Activated naive CD4-positive, alpha-beta T cell treated with anti-CD3 and anti-CD28 coated beads, Interleukin-2, amount 10 ng/mL, durations not matched to agents 7 days and 5 days (primary cell): ENCODE measurements around the gene NALCN.

ENCODE experiments used
- CTCF ChIA-PET: fragments of 350-600 bp; sonication (Branson Sonifier 250); formaldehyde crosslinking; loops from one replicate; lab custom pipeline; 2021; ENCODE audit warnings: antibody characterized with exemption; lab: Charles Lee
- DNase-seq: peaks from one replicate; pipeline ENCODE4 v3.0.0-alpha.2; 2020
- H3K27ac Mint-ChIP-seq: one replicate; pipeline ENCODE4 v1.8.0; 2021; ENCODE audit warnings: mild to moderate bottlenecking, moderate library complexity, mixed read lengths
- H3K27me3 Mint-ChIP-seq: one replicate; pipeline ENCODE4 v1.8.0; 2021; ENCODE audit warnings: mild to moderate bottlenecking, mixed read lengths
- H3K36me3 Mint-ChIP-seq: one replicate; pipeline ENCODE4 v1.8.0; 2021; ENCODE audit warnings: mixed read lengths
- H3K4me1 Mint-ChIP-seq: one replicate; pipeline ENCODE4 v1.8.0; 2021; ENCODE audit warnings: mixed read lengths
- H3K4me3 Mint-ChIP-seq: one replicate; pipeline ENCODE4 v1.8.0; 2021; ENCODE audit warnings: mild to moderate bottlenecking, moderate library complexity, mixed read lengths
- H3K9me3 Mint-ChIP-seq: one replicate; pipeline ENCODE4 v1.8.0; 2021; ENCODE audit warnings: mixed read lengths

Gene NALCN

DNA sequence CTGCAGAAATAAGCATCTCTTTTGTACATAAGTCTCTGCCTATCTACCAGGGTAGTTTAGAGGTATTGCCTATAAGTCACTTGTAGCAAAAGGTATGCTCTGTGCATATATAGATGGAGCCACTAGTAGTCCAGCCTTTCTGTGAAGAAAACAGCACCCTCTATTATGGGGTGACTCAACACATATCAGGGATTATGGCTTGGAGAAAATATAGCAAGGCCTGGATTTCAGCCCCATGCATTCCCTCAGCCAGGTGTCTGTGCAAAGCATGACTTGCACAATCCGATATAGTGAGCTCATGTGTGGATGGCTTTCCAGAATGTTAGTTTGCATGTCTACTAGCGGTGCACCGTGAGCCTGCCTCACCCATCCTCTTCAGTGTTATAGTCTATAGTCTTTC lies 13.4 kb upstream of the NALCN start:
- CTCF ChIA-PET: no interaction called here
- peaks cover 4% of the 10 kb centered on the region for H3K27me3 Mint-ChIP-seq
- H3K4me3 Mint-ChIP-seq: no peak overlapping the region
- no peaks in the 10 kb centered on the region for H3K36me3 Mint-ChIP-seq
- no peaks in the 10 kb centered on the region for H3K9me3 Mint-ChIP-seq
- no peaks in the 10 kb centered on the region for H3K4me1 Mint-ChIP-seq
- DNase-seq: no peak
- H3K27ac Mint-ChIP-seq: no peak overlapping the region

DNA sequence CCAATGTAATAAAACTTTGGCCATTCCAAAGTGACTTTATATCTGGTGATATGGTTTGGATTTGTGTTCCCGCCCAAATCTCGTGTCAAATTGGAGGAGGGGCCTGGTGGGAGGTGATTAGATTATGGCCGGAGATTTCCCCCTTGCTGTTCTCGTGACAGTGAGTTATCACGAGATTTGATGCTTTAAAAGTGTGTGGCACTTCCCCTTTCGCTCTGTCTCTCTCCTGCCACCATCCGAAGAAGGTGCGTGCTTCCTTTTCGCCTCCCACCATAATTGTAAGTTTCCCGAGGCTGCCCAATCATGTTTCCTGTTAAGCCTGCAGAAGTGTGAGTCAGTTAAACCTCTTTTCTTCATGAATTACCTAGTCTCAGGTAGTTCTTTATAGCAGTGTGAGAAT lies 9.3 kb upstream of the NALCN start:
- H3K4me3 Mint-ChIP-seq: no peak overlapping the region
- no peaks in the 10 kb centered on the region for H3K9me3 Mint-ChIP-seq
- CTCF ChIA-PET: no interaction called here
- H3K36me3 Mint-ChIP-seq: no peaks in the 10 kb centered on the region
- no peak for DNase-seq
- H3K4me1 Mint-ChIP-seq: no peaks in the 10 kb centered on the region
- H3K27ac Mint-ChIP-seq: no peak overlapping the region
- no peaks in the 10 kb centered on the region for H3K27me3 Mint-ChIP-seq

DNA sequence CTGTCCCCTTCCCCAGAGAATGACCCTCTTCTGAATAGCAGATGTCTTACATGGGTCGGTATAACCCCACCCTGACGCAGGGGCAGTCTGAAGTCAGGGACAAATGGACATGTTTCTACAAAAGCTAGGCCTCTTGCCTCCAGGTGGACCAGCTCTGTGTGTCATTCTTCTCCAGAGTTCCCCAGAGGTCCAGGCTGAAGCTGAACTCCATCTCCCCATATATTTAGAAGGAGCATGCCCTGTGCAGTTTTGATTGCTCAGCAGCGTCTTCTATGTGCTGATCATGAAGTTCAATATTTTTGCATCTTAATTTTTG lies 8.8 kb upstream of the NALCN start:
- Mint-ChIP-seq H3K9me3 (no peaks in the 10 kb centered on the region), H3K36me3 (no peaks in the 10 kb centered on the region), H3K27me3 (no peaks in the 10 kb centered on the region), H3K4me3 (no peak overlapping the region), H3K4me1 (no peaks in the 10 kb centered on the region), H3K27ac (no peak overlapping the region)
- CTCF ChIA-PET: no interaction called here
- no peak for DNase-seq

DNA sequence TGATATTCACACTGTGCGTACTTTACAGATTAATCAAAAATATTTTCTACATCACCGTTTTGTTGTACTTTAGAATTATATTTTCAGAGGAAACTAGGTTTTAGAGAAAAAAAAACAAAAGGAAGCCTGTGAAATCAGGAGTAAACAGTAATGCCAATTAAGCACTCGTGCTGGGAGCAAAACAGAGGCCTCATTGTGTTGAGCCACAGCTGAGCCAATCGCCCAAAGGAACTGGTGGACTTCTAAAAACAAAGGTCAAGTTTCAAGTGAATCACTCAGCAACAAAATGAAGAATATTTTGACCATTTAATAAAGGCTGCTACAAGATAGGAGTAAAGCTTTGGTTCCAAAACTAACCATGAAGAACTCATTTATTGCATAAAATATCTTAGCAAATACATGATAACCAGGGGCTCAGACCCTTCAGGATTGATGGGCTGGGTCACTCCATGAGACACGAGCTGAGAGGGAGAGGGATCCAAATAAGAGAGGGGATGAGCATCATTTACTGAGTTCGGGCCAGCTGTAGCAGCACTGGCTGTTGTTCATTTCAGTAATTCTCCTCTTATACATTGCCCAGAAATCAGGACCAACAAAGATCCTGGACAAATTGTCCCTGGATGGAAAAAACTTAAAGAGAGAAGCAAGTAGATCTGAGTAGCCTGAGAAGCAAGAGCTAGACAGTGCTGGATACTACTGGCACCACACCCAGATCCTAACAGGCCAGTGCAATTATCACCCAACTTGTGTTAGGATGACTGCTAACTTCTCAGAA lies 8.3 kb upstream of the NALCN start:
- Mint-ChIP-seq H3K27ac (no peak overlapping the region), H3K4me3 (no peak overlapping the region), H3K27me3 (no peaks in the 10 kb centered on the region), H3K36me3 (no peaks in the 10 kb centered on the region), H3K4me1 (no peaks in the 10 kb centered on the region), H3K9me3 (no peaks in the 10 kb centered on the region)
- DNase-seq: no peak
- CTCF ChIA-PET: no interaction called here

DNA sequence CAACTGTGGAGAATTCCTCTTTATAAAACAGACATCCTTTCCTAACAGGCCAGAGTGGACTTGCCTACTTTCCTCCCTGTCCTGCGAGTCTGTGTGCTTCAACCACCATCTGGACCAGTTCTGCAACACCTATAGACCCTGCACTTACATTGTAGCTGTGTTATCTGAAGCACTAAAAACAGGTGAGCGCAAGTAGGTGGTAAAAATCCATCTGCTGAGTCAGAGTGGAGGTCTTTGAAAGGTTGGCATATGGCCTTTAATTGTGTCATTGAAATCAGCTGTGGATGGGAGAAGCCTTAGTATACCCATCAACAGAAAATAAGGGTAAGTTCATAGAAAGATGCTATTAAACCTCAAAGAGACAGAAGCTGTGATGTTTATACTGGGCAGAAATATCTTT lies 7.6 kb upstream of the NALCN start:
- no peak for DNase-seq
- Mint-ChIP-seq H3K4me1 (no peaks in the 10 kb centered on the region), H3K9me3 (no peaks in the 10 kb centered on the region), H3K27ac (no peak overlapping the region), H3K36me3 (no peaks in the 10 kb centered on the region), H3K27me3 (peaks cover 4% of the 10 kb centered on the region), H3K4me3 (no peak overlapping the region)
- CTCF ChIA-PET: no interaction called here

DNA sequence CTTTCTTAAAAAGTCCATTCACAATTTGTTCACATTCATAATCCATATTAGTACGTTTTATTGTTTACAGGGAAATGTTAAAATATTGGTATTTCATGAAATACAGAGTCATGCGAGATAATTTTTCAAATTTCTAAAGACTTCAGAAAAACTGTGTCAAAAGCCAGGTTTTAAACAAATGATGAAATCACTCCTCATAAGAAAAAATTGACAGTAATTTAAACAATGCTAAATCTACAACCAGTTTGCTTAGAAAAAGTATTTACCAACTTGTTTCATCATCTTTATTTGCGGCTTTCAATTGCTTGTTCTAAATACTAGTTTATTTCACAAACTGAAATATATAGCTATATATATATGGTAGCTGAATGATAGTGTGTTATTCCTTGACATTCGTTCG lies 1.2 kb upstream of the NALCN start:
- CTCF ChIA-PET: no interaction called here
- Mint-ChIP-seq H3K27ac (no peak overlapping the region), H3K9me3 (no peaks in the 10 kb centered on the region), H3K4me3 (no peak overlapping the region), H3K27me3 (peaks cover 30% of the 10 kb centered on the region), H3K4me1 (no peaks in the 10 kb centered on the region), H3K36me3 (no peaks in the 10 kb centered on the region)
- DNase-seq: no peak

DNA sequence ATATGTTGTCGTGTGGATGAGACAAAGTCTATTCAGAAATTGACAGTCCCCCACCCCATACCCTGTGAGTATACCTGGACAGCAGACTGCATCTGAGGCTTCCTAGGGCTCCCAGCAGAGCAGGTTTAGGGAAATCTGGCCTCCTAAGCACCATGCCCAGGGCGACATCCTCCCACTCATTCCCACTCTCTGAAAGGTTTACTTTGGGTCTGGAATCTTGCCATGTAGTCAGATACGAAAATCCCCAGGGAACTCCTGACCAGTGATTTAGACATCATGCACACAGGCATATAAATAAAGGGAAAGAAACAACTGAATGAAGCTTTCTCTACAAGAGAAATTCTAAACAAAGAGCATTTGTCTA lies 717 bp upstream of the NALCN start:
- H3K4me1 Mint-ChIP-seq: no peaks in the 10 kb centered on the region
- no peak overlapping the region for H3K27ac Mint-ChIP-seq
- H3K36me3 Mint-ChIP-seq: no peaks in the 10 kb centered on the region
- DNase-seq: no peak
- H3K9me3 Mint-ChIP-seq: no peaks in the 10 kb centered on the region
- H3K27me3 Mint-ChIP-seq: peaks cover 30% of the 10 kb centered on the region
- CTCF ChIA-PET: no interaction called here
- no peak overlapping the region for H3K4me3 Mint-ChIP-seq

DNA sequence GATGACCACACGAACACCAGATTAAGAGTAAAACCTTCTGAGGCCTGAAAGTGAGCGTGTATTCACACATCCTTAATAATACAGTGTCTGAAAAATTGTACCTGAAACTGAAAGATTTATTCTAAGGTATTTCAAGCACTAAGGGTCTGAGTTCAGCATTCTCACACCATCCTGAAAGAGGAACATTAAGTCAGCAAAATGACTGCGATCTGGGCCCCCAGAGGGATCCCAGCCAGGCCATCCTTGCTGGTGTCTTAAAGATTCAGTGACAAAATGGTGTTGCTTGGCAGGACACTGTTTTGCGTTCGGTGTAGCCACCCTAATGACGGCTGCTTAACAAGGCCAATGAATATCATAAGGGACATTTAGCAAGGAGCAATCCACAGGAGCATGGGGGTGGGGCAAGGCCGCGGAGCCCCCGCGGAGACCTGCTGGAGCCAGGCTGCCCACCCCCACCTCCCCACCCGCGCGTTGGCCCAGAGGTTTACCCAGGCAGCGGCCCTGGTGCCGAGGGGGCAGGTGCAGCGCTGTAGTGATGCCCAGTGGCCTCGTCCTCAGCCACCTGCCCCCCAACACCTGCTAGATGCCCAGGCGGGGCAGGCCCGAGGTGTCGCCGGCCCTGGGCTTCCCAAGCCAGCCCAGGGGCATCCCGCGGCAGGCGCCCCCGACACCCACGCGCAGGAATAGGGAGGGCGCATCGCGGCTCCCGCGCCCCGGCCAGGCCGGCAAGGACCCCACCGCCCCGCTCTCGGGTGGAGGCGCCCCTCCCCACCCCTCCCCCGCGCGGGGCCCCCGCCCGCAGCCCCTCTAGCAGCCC lies 742 bp downstream of the NALCN start:
- no peaks in the 10 kb centered on the region for H3K36me3 Mint-ChIP-seq
- H3K27ac Mint-ChIP-seq: no peak overlapping the region
- H3K27me3 Mint-ChIP-seq: peaks cover 30% of the 10 kb centered on the region
- CTCF ChIA-PET: no interaction called here
- no peaks in the 10 kb centered on the region for H3K4me1 Mint-ChIP-seq
- no peak overlapping the region for H3K4me3 Mint-ChIP-seq
- DNase-seq: no peak
- no peaks in the 10 kb centered on the region for H3K9me3 Mint-ChIP-seq

DNA sequence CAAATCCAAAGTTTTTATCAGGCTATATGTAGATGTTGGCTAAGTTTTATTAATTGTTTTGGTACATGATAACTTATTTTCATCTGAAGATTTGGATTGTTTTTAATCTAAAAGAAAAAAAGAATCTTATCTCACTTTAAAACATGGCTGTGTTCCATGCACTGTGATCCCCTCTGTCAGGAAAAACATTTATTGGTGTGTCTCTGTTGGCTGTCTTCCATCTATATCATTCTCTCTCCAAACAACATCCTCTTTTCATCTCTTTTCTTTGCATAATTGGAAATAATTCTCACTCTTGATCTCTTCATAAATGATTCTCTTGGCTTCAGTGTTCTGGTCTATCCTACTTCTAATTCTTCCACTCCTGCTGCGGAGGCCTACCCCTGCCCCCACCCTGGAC lies 4.2 kb downstream of the NALCN start:
- CTCF ChIA-PET: no interaction called here
- no peaks in the 10 kb centered on the region for H3K4me1 Mint-ChIP-seq
- no peak overlapping the region for H3K27ac Mint-ChIP-seq
- H3K27me3 Mint-ChIP-seq: peaks cover 26% of the 10 kb centered on the region
- no peak for DNase-seq
- no peaks in the 10 kb centered on the region for H3K36me3 Mint-ChIP-seq
- H3K9me3 Mint-ChIP-seq: no peaks in the 10 kb centered on the region
- no peak overlapping the region for H3K4me3 Mint-ChIP-seq

DNA sequence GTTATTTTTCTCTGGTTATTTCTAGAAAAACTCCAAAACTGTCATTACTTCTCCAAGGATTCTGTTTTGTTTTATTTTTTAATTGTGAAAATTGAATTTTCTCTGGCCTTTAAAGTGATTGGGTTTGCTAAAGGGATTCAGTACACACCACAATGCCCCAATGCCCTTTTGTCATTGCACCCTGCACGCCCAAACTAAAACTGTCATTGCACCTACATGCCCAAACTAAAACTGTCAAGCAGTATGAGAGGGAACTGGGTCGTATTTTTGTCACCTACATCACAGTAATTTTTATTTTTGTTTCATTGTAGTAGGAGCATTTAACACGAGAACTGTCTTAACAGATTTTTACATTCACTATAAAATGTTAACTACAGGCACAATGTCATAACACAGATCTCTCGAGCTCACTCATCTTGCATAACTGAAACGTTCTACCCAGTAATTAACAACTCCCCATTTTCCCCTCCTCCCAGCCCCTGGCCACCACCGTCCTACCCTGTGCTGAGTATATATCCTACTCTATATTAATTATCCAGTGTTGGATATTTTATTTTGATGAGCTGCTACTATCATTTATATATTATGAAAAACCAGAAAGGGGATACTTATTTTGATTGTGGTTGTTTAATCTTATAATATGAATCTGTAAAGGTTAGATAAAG lies 7.2 kb downstream of the NALCN start:
- CTCF ChIA-PET: no interaction called here
- Mint-ChIP-seq H3K36me3 (no peaks in the 10 kb centered on the region), H3K27ac (no peak overlapping the region), H3K9me3 (no peaks in the 10 kb centered on the region), H3K4me3 (no peak overlapping the region), H3K27me3 (peaks cover 9% of the 10 kb centered on the region), H3K4me1 (no peaks in the 10 kb centered on the region)
- no peak for DNase-seq

DNA sequence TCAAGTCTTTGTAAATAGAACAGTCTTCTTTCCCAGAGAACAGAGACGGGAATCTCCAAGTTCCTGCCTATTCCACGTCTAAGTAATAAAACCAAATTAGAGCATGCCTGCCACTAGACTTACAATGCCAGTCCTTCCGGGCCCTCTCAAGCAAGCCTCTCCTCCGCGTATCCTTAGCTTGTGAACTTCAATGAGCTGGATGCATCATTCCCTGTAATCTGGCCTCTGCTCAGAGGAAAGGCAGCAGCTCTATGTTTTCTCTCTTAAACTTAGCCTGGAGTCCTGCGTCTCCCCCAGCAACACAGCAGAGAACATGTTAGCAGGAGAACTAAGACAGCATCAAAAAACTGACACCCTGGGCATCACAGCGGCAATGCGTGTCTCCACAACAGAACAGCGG lies 8.2 kb downstream of the NALCN start:
- no peak for DNase-seq
- CTCF ChIA-PET: no interaction called here
- Mint-ChIP-seq H3K36me3 (no peaks in the 10 kb centered on the region), H3K4me1 (no peaks in the 10 kb centered on the region), H3K9me3 (no peaks in the 10 kb centered on the region), H3K27me3 (peaks cover 9% of the 10 kb centered on the region), H3K27ac (no peak overlapping the region), H3K4me3 (no peak overlapping the region)

DNA sequence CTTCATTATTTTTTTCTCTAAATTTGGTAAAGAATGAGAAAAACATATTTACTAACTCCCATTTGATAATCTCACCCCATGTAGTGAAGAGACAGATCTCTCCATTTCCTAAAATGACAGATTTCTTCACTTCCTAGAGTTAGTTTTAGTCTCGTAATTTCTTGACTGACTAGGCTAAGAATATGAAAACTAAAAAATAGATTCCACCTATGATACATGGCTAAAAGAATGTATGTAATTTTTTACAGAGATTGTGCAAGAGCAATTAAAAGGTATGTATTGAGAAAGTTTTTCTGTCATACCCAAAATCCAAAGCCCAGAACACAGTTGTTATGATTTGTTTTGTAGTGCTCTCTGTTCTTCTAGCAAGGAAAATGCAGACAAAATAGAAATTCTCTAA lies 9.5 kb downstream of the NALCN start:
- Mint-ChIP-seq H3K4me1 (no peaks in the 10 kb centered on the region), H3K27me3 (peaks cover 9% of the 10 kb centered on the region), H3K9me3 (no peaks in the 10 kb centered on the region), H3K4me3 (no peak overlapping the region), H3K36me3 (no peaks in the 10 kb centered on the region), H3K27ac (no peak overlapping the region)
- CTCF ChIA-PET: no interaction called here
- no peak for DNase-seq

DNA sequence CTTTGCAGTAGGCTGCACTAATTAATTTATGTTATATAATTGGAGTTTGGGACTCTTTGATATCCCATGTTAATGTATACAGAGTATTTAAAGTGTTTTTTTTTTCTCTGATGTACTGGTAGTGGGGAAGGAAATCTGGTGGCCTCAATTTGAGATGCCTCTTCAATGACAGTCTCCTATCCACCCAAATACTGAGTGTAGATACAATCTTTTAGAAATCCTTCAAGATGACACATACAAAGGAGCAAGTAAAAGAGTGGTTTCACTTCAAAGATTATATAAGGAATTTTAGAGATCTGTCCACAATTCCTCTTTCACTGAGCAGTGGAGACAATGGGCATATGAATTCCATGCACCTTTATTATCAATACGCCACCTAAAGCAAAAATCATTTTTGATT lies 15.1 kb downstream of the NALCN start:
- Mint-ChIP-seq H3K27ac (no peak overlapping the region), H3K36me3 (no peaks in the 10 kb centered on the region), H3K4me1 (no peaks in the 10 kb centered on the region), H3K9me3 (no peaks in the 10 kb centered on the region), H3K27me3 (no peaks in the 10 kb centered on the region), H3K4me3 (no peak overlapping the region)
- no peak for DNase-seq
- CTCF ChIA-PET: no interaction called here

DNA sequence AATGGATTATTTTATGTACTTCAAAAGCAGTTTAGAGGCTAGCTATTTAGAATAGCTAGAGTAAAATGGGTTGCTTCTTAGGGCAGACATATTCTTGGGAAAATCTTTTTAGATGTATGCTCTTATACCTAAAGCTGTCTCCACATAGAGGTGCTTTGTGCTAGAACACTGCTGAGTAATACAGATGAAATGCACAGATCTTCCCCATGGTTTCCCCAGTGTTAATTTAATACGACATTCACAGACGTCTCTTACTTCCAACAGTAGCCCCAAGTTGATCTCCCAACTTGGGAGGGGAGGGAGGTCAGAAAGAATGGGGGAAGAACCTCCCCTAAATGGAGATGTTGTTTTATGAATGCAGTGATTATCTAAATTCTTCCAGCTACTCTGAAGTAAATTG lies 16.9 kb downstream of the NALCN start:
- CTCF ChIA-PET: no interaction called here
- H3K36me3 Mint-ChIP-seq: no peaks in the 10 kb centered on the region
- no peaks in the 10 kb centered on the region for H3K4me1 Mint-ChIP-seq
- no peaks in the 10 kb centered on the region for H3K9me3 Mint-ChIP-seq
- H3K27ac Mint-ChIP-seq: no peak overlapping the region
- no peak for DNase-seq
- H3K4me3 Mint-ChIP-seq: no peak overlapping the region
- H3K27me3 Mint-ChIP-seq: no peaks in the 10 kb centered on the region

DNA sequence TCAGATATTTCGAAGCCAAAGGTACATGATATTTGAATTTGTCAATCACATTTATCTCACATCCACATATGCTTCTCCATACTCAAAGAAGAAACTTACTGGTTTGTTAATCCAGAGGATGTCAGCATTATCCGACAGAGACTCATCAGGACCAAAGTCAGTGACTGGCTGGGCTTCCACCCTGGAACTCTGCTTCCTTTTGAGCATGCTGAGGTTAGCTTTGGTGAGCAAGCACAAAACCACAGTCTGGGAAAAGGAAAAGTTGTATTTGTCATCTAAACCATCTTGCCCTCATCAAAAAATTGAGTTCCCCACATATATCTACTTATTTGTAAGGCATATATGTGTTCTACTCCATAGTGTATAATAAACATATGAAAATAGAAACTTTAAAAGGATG lies 17.4 kb downstream of the NALCN start:
- Mint-ChIP-seq H3K4me3 (no peak overlapping the region), H3K4me1 (no peaks in the 10 kb centered on the region), H3K36me3 (no peaks in the 10 kb centered on the region), H3K27me3 (no peaks in the 10 kb centered on the region), H3K27ac (no peak overlapping the region), H3K9me3 (no peaks in the 10 kb centered on the region)
- CTCF ChIA-PET: no interaction called here
- DNase-seq: no peak
